ENCODE results near the gene ING3. TPM values are rescaled to one million over a fixed set of nuclear protein-coding genes. Genes with fewer than 3 reads are reported as not detected.

The ING3 gene
- total RNA-seq, 2 donors from 2014 or later: 12.6 to 14.9 TPM

DNA sequence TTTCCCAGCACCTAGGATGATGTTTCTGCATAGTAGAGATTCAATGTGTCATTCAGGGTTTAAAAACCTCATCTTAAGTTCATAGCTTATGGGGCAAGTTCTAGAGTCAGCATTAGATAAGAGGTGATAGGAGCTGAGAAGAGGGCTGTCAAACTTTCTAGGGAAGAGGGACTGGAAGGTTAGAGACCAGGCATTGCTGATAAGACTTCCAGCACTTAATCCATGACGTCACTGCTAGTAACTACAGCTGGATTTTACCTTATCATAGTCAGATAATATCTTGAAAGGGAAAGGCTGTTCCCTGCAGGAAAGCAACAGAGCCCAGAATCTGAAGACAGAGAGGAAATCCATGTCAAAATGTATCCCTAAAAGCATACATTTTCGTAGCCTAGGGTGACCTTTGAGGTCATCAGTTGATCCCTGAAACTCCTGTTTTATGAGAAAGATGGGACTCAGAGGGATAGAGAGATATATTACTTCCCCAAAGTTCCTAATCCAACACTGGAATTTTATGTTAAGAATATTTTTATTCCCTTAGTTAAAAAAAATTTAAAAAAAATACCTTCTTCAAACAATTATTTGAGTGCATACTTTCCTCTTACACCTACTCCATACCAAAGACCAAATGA is 34.7 kb downstream of the ING3 start:
- peaks cover 12% of the 10 kb centered on the region for H3K4me1 Mint-ChIP-seq
- H3K27me3 ChIP-seq (ENCODE audit: control insufficient read depth, insufficient read depth, low read length, poor library complexity, severe bottlenecking): peaks cover 95% of the 10 kb centered on the region
- no peak overlapping the region for H3K27ac ChIP-seq (ENCODE audit: low read depth, low read length)
- no peak for DNase-seq
- TF ChIP-seq, protein P1, sequence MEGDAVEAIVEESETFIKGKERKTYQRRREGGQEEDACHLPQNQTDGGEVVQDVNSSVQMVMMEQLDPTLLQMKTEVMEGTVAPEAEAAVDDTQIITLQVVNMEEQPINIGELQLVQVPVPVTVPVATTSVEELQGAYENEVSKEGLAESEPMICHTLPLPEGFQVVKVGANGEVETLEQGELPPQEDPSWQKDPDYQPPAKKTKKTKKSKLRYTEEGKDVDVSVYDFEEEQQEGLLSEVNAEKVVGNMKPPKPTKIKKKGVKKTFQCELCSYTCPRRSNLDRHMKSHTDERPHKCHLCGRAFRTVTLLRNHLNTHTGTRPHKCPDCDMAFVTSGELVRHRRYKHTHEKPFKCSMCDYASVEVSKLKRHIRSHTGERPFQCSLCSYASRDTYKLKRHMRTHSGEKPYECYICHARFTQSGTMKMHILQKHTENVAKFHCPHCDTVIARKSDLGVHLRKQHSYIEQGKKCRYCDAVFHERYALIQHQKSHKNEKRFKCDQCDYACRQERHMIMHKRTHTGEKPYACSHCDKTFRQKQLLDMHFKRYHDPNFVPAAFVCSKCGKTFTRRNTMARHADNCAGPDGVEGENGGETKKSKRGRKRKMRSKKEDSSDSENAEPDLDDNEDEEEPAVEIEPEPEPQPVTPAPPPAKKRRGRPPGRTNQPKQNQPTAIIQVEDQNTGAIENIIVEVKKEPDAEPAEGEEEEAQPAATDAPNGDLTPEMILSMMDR (conservative IDR thresholded peaks at IDR 0.05): no peak
- no peaks in the 10 kb centered on the region for H3K36me3 ChIP-seq (ENCODE audit: control insufficient read depth, insufficient read depth, low read length)
- H3K4me3 Mint-ChIP-seq: no peak overlapping the region
- H3K9me3 Mint-ChIP-seq: no peaks in the 10 kb centered on the region
- 48 to 67% methylated on average over 1 to 2 of the region's 2 CpGs for WGBS, 2 experiments (ENCODE audit: insufficient coverage in 1 of 2, insufficient read length in 1 of 2)
- H3K4me1 ChIP-seq (ENCODE audit: control insufficient read depth, insufficient read depth, low read length): no peaks in the 10 kb centered on the region
- H3K4me3 ChIP-seq (ENCODE audit: low read length): no peak overlapping the region
- no peaks in the 10 kb centered on the region for H3K36me3 Mint-ChIP-seq (ENCODE audit: low read depth)
- H3K27me3 Mint-ChIP-seq (ENCODE audit: insufficient read depth): peaks cover 55% of the 10 kb centered on the region
- no peak overlapping the region for H3K9ac ChIP-seq (ENCODE audit: extremely low read depth, low read length, poor library complexity, severe bottlenecking)
- no peaks in the 10 kb centered on the region for H3K9me3 ChIP-seq (ENCODE audit: control insufficient read depth, low read length)
- H3K27ac Mint-ChIP-seq: no peak overlapping the region

- WGBS, 2 experiments (ENCODE audit: insufficient coverage in 1 of 2, insufficient read length in 1 of 2): 89% methylated on average over 2 of the region's 2 CpGs; no CpG with 5 or more reads in 1 of the 2 experiments
- Histone ChIP-seq H3K4me1 (ENCODE audit: control insufficient read depth, insufficient read depth, low read length) (no peaks in the 10 kb centered on the region), H3K27me3 (ENCODE audit: control insufficient read depth, insufficient read depth, low read length, poor library complexity, severe bottlenecking) (peaks cover 95% of the 10 kb centered on the region), H3K9me3 (ENCODE audit: control insufficient read depth, low read length) (no peaks in the 10 kb centered on the region), H3K36me3 (ENCODE audit: control insufficient read depth, insufficient read depth, low read length) (no peaks in the 10 kb centered on the region), H3K27ac (ENCODE audit: low read depth, low read length) (no peak overlapping the region), H3K9ac (ENCODE audit: extremely low read depth, low read length, poor library complexity, severe bottlenecking) (no peak overlapping the region), H3K4me3 (ENCODE audit: low read length) (no peak overlapping the region)
- Mint-ChIP-seq H3K27me3 (ENCODE audit: insufficient read depth) (peaks cover 59% of the 10 kb centered on the region), H3K9me3 (no peaks in the 10 kb centered on the region), H3K4me3 (no peak overlapping the region), H3K36me3 (ENCODE audit: low read depth) (no peaks in the 10 kb centered on the region), H3K27ac (no peak overlapping the region), H3K4me1 (peaks cover 12% of the 10 kb centered on the region)
- TF ChIP-seq, protein P1 (conservative IDR thresholded peaks at IDR 0.05): no peak
- no peak for DNase-seq
These were observed 35.3 kb downstream of the ING3 start for GRCh38 chr7:120985839-120986238.

DNA sequence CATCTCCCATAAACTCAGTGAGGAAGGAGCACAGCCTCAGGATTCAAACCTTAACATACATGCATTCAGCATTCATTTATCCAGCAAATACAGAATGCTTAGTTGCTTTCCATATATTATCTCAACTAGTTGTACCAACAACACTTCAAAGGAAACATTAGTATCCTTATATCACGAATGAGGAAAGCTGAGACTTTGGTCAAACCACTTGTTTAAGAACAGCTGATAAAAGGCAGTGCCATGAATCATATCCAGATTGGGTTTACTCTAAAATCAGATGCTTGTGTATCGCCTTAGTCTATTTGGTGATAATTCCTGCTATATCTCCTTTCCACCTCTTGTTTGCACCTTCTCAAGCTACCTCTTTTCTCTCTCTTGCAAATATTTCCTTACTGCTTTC is 36.1 kb downstream of the ING3 start:
- Histone ChIP-seq H3K36me3 (ENCODE audit: control insufficient read depth, insufficient read depth, low read length) (no peaks in the 10 kb centered on the region), H3K27ac (ENCODE audit: low read depth, low read length) (no peak overlapping the region), H3K9ac (ENCODE audit: extremely low read depth, low read length, poor library complexity, severe bottlenecking) (no peak overlapping the region), H3K4me1 (ENCODE audit: control insufficient read depth, insufficient read depth, low read length) (no peaks in the 10 kb centered on the region), H3K27me3 (ENCODE audit: control insufficient read depth, insufficient read depth, low read length, poor library complexity, severe bottlenecking) (peaks cover 95% of the 10 kb centered on the region), H3K4me3 (ENCODE audit: low read length) (no peak overlapping the region), H3K9me3 (ENCODE audit: control insufficient read depth, low read length) (no peaks in the 10 kb centered on the region)
- Mint-ChIP-seq H3K27me3 (ENCODE audit: insufficient read depth) (peaks cover 56% of the 10 kb centered on the region), H3K36me3 (ENCODE audit: low read depth) (no peaks in the 10 kb centered on the region), H3K4me1 (peaks cover 12% of the 10 kb centered on the region), H3K27ac (no peak overlapping the region), H3K9me3 (no peaks in the 10 kb centered on the region), H3K4me3 (no peak overlapping the region)
- TF ChIP-seq, protein P1 (conservative IDR thresholded peaks at IDR 0.05): no peak
- 88 to 100% methylated on average over 1 to 2 of the region's 2 CpGs for WGBS, 2 experiments (ENCODE audit: insufficient coverage in 1 of 2, insufficient read length in 1 of 2)
- DNase-seq: no peak
